CD4-positive, alpha-beta T cell treated with Interferon alpha-2 for 1 hour (primary cell): Measurements from ENCODE around the gene PPFIA3.
A peak's percentile ranks its signal among the peaks of the same experiment; 100 is the strongest.

Source experiments
- DNase-seq, 2 donors: peaks; one replicate each; pipeline ENCODE4 v3.0.0-alpha.2; 2020 to 2022

PPFIA3 gene

GRCh38 chr19:49119411-49120324 lies at the start of gene PPFIA3:
Gene PPFIA3, plus strand, starts transcription at chr19:49119544. Its CDS starts 8,330 bp downstream, at chr19:49127874.
- peak in 1 of 2 donors; percentile 36 for DNase-seq

GRCh38 chr19:49070416-49070815 lies 48.9 kb upstream of the PPFIA3 start:
- DNase-seq, result no peak

GRCh38 chr19:49071860-49072547 lies 47.3 kb upstream of the PPFIA3 start:
- peak in 1 of 2 donors; percentile 24 for DNase-seq

- no peak for DNase-seq
These were observed 45.6 kb upstream of the PPFIA3 start for GRCh38 chr19:49073514-49074378.

- peak; percentile 32 to 35 for DNase-seq
These were observed 44.5 kb upstream of the PPFIA3 start for GRCh38 chr19:49074869-49075268.

- no peak for DNase-seq
These were observed 39.0 kb upstream of the PPFIA3 start for GRCh38 chr19:49080392-49080791.

- DNase-seq, result no peak
These were observed 38.1 kb upstream of the PPFIA3 start for GRCh38 chr19:49081273-49081672.

GRCh38 chr19:49084206-49085019 lies 34.9 kb upstream of the PPFIA3 start:
- DNase-seq, result no peak

- DNase-seq, result peak; percentile 100
These were observed 34.1 kb upstream of the PPFIA3 start, which contains the start of gene SNRNP70 for GRCh38 chr19:49085020-49085867. Gene SNRNP70, plus strand, starts transcription at chr19:49085451. Its CDS starts 964 bp downstream, at chr19:49086415.

GRCh38 chr19:49085868-49086232 lies 33.5 kb upstream of the PPFIA3 start:
- no peak for DNase-seq

GRCh38 chr19:49086296-49086695 lies 33.0 kb upstream of the PPFIA3 start:
- DNase-seq, result no peak

GRCh38 chr19:49091391-49092038 lies 27.8 kb upstream of the PPFIA3 start:
- no peak for DNase-seq

- DNase-seq, result no peak
These were observed 26.7 kb upstream of the PPFIA3 start for GRCh38 chr19:49092686-49093085.

GRCh38 chr19:49094505-49095482 lies 24.6 kb upstream of the PPFIA3 start:
- DNase-seq, result no peak

GRCh38 chr19:49097453-49098288 lies 21.7 kb upstream of the PPFIA3 start:
- DNase-seq, result peak; percentile 76 to 84

- no peak for DNase-seq
These were observed 20.5 kb upstream of the PPFIA3 start for GRCh38 chr19:49098795-49099194.

- no peak for DNase-seq
These were observed 18.2 kb upstream of the PPFIA3 start for GRCh38 chr19:49101160-49101559.

- DNase-seq, result no peak
These were observed 17.0 kb upstream of the PPFIA3 start for GRCh38 chr19:49102303-49102702.
